Caco-2 (cell line): ENCODE data around the gene STK33. TPM values are rescaled to one million over a fixed set of nuclear protein-coding genes. Genes with fewer than 3 reads are reported as not detected.

Experiments
- BruUV-seq: library from RNA; stranded (reverse); fragments of 400-500 nt; replicated peaks from 2 replicates; lab custom pipeline; 2021; lab: Mats Ljungman, UMichigan
- CTCF ChIA-PET: fragments of 300-600 bp; sonication (Branson Sonifier 250); formaldehyde crosslinking; loops from one replicate; lab custom pipeline; 2022; ENCODE audit warnings: antibody characterized with exemption; lab: Charles Lee
- POLR2A ChIA-PET: fragments of 300-600 bp; sonication (Branson Sonifier 250); formaldehyde crosslinking; loops from one replicate; lab custom pipeline; 2022; ENCODE audit warnings: antibody characterized with exemption; lab: Charles Lee
- DNase-seq, 2 experiments: peaks; one replicate each; pipeline versions ENCODE4 v3.0.0 to v3.0.0-alpha.2; 2020 to 2022
- H3K27me3 ChIP-seq: replicated peaks from 2 replicates; pipeline ENCODE4 v1.6.0; 2011; ENCODE audit warnings: low read length; ENCODE audit not compliant: control insufficient read depth, insufficient read depth
- H3K36me3 ChIP-seq: 2 replicates; pipeline ENCODE4 v1.5.1; 2011; ENCODE audit warnings: low read length; ENCODE audit not compliant: control insufficient read depth, insufficient read depth
- H3K4me1 ChIP-seq: fragments of 250-450 bp; sonication (Bioruptor Pico); 2 replicates; pipeline ENCODE4 v1.5.1; 2020; ENCODE audit warnings: mild to moderate bottlenecking
- H3K4me3 ChIP-seq: 2 replicates; pipeline ENCODE4 v1.5.1; 2011; ENCODE audit warnings: low read depth, mild to moderate bottlenecking, control low read depth, low read length
- H3K9me3 ChIP-seq: fragments of 250-450 bp; sonication (Bioruptor Pico); 2 replicates; pipeline ENCODE4 v1.5.1; 2020; ENCODE audit warnings: mild to moderate bottlenecking, moderate library complexity
- H3K27ac Mint-ChIP-seq: one replicate; pipeline ENCODE4 v1.8.0; 2022; ENCODE audit warnings: mixed read lengths; ENCODE audit not compliant: unreplicated experiment
- H3K27me3 Mint-ChIP-seq: one replicate; pipeline ENCODE4 v1.8.0; 2022; ENCODE audit warnings: mixed read lengths; ENCODE audit not compliant: insufficient read depth, unreplicated experiment
- H3K36me3 Mint-ChIP-seq: one replicate; pipeline ENCODE4 v1.8.0; 2022; ENCODE audit warnings: mild to moderate bottlenecking, mixed read lengths; ENCODE audit not compliant: insufficient read depth, unreplicated experiment
- H3K4me1 Mint-ChIP-seq: one replicate; pipeline ENCODE4 v1.8.0; 2022; ENCODE audit warnings: low read depth, mixed read lengths; ENCODE audit not compliant: unreplicated experiment
- H3K4me3 Mint-ChIP-seq: one replicate; pipeline ENCODE4 v1.8.0; 2022; ENCODE audit warnings: mild to moderate bottlenecking, moderate library complexity, mixed read lengths; ENCODE audit not compliant: unreplicated experiment
- H3K9me3 Mint-ChIP-seq: one replicate; pipeline ENCODE4 v1.8.0; 2022; ENCODE audit warnings: mixed read lengths; ENCODE audit not compliant: unreplicated experiment
- CTCF ChIP-seq, 2 experiments: fragments of 200-600 bp in 1 of 2; IDR thresholded peaks; 1 replicate in 1 of 2; 2 replicates in 1 of 2; pipeline versions ENCODE4 v1.5.1 to v1.8.0; 2011 to 2022; ENCODE audit warnings: antibody characterized with exemption in 1 of 2, control low read depth in 1 of 2, inconsistent platforms in 1 of 2, low read depth in 1 of 2, low read length in 1 of 2, mild to moderate bottlenecking in 1 of 2, moderate library complexity in 1 of 2; ENCODE audit not compliant: insufficient read depth in 1 of 2, severe bottlenecking in 1 of 2, unreplicated experiment in 1 of 2
- intact Hi-C: fragments of 100-400 bp; cut with micrococcal nuclease; formaldehyde crosslinking; loops from one replicate; pipeline ENCODE4 v1.10.0; 2022; ENCODE audit not compliant: unreplicated experiment
- total RNA-seq: library from RNA; stranded (reverse); gene quantifications from 2 replicates; pipeline ENCODE4 v1.2.3, GENCODE V29; 2022

The STK33 gene
- total RNA-seq, 1 experiment from 2014 or later, result 0.98 TPM

GRCh38 chr11:8383227-8383626 is 210.8 kb downstream of the STK33 start:
- POLR2A ChIA-PET, result no interaction called here
- no TSS peak for BruUV-seq
- H3K27me3 Mint-ChIP-seq, result peaks cover 8% of the 10 kb centered on the region

DNA sequence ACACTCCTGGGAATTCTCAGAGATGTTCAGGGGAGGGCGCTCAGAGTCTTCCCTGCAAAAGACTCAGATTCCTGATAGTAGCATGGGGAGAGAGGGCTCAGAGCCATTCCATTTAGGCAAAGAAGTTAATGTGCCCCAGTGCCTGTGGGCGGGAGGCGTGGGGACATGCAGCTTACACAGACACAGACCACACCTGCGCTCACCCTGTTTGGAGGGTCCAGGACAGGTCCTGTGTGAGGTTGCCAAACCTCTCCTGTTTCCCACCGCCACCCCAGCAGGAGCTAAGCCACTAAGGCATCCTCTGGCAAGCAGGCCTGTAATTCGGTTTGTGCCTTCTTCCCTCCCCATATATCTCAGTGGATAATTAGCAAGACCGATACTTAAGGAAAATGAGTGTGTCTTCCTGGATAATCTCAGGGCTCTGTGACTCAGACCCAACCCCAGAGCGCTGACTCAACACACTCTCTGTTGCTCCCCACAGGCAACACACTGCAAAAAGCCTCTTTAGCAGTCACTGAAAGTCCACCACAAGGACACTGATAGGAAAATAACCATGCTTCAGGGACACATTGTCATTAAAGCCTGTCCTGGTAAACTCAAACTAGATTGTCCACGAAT is 211.5 kb downstream of the STK33 start:
- Histone ChIP-seq H3K36me3 (no peaks in the 10 kb centered on the region), H3K4me3 (no peak overlapping the region), H3K27me3 (no peaks in the 10 kb centered on the region), H3K9me3 (no peaks in the 10 kb centered on the region), H3K4me1 (peaks cover 4% of the 10 kb centered on the region; the same call in 1 of the 2 replicates)
- Mint-ChIP-seq H3K9me3 (peaks cover 12% of the 10 kb centered on the region), H3K36me3 (no peaks in the 10 kb centered on the region), H3K27me3 (peaks cover 8% of the 10 kb centered on the region), H3K4me3 (no peak overlapping the region), H3K4me1 (peaks cover 10% of the 10 kb centered on the region), H3K27ac (no peak overlapping the region)
- CTCF ChIA-PET, result no interaction called here
- no peak for TF ChIP-seq CTCF (IDR thresholded peaks at IDR 0.05; ENCODE audit: insufficient read depth in 1 of 2, low read depth in 1 of 2, low read length in 1 of 2, severe bottlenecking in 1 of 2, unreplicated experiment in 1 of 2)
- intact Hi-C loops, result no loop called here
- POLR2A ChIA-PET, result no interaction called here
- no TSS peak for BruUV-seq
- no peak for DNase-seq

More at GRCh38 chr11:8383227-8383626, 210.8 kb downstream of the STK33 start:
- intact Hi-C loops, result no loop called here
- CTCF ChIA-PET, result no interaction called here
- no peaks in the 10 kb centered on the region for H3K36me3 ChIP-seq
- no peak overlapping the region for H3K4me3 ChIP-seq
- peaks cover 4% of the 10 kb centered on the region; the same call in 1 of the 2 replicates for H3K4me1 ChIP-seq
- DNase-seq, result no peak
- no peaks in the 10 kb centered on the region for H3K9me3 ChIP-seq
- Mint-ChIP-seq H3K4me3 (no peak overlapping the region), H3K4me1 (peaks cover 10% of the 10 kb centered on the region), H3K9me3 (peaks cover 12% of the 10 kb centered on the region), H3K36me3 (no peaks in the 10 kb centered on the region), H3K27ac (no peak overlapping the region)
- H3K27me3 ChIP-seq, result no peaks in the 10 kb centered on the region
- TF ChIP-seq CTCF (IDR thresholded peaks at IDR 0.05; ENCODE audit: insufficient read depth in 1 of 2, low read depth in 1 of 2, low read length in 1 of 2, severe bottlenecking in 1 of 2, unreplicated experiment in 1 of 2), result no peak

DNA sequence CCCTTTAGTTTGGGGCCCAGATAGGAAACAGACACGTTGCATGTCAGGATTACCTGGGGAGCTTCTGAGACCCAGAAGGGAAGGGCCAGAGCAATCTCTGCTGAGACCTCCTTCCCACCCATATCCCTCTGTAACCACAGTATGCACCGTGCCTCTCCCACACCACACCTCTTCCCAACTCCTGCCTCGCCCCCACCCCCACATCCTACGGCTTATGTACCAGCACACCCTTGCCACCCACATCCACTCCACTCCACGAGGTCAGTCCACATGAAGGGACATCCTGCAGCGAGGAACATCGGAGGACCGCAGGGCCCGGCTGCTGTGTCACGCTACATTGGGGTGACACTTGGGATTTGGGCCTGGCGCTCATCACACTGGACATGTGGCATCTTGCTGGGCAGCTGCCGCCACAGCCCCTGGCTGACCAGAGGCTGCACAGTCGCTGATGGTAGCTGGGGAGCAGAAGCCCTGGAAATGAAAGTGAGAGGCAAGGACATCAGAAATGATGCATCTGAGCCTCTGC is 212.1 kb downstream of the STK33 start:
- no TSS peak for BruUV-seq

More for the DNA sequence above, 212.1 kb downstream of the STK33 start:
- Histone ChIP-seq H3K36me3 (no peaks in the 10 kb centered on the region), H3K4me3 (no peak overlapping the region), H3K9me3 (no peaks in the 10 kb centered on the region), H3K4me1 (peaks cover 4% of the 10 kb centered on the region; the same call in 1 of the 2 replicates), H3K27me3 (no peaks in the 10 kb centered on the region)
- ChIA-PET CTCF (no interaction called here), POLR2A (no interaction called here)
- no peak for DNase-seq
- Mint-ChIP-seq H3K36me3 (no peaks in the 10 kb centered on the region), H3K27me3 (peaks cover 9% of the 10 kb centered on the region), H3K4me1 (peaks cover 10% of the 10 kb centered on the region), H3K4me3 (no peak overlapping the region), H3K27ac (no peak overlapping the region), H3K9me3 (peaks cover 12% of the 10 kb centered on the region)
- TF ChIP-seq CTCF (IDR thresholded peaks at IDR 0.05; ENCODE audit: insufficient read depth in 1 of 2, low read depth in 1 of 2, low read length in 1 of 2, severe bottlenecking in 1 of 2, unreplicated experiment in 1 of 2), result no peak
- intact Hi-C loops, result no loop called here
